Measurements from ENCODE around the gene DKC1.

- no peak for TF ChIP-seq YY1 (IDR thresholded peaks at IDR 0.05; ENCODE audit: insufficient read depth, insufficient read length)
- no peak for TF ChIP-seq ZNF274 (IDR thresholded peaks at IDR 0.05; ENCODE audit: low read depth, low read length)
- TF ChIP-seq SUZ12 (IDR thresholded peaks at IDR 0.05; ENCODE audit: extremely low read depth, insufficient read depth, insufficient read length) = no peak
Observed at GRCh38 chrX:154804957-154805695, 42.5 kb downstream of the DKC1 start, which contains the start of gene MPP1.
